Right ventricle myocardium inferior (tissue), 1 donor: Measurements from ENCODE around the gene COQ8A. TPM values are rescaled to one million over a fixed set of nuclear protein-coding genes. Genes with fewer than 3 reads are reported as not detected.

Experiments
- ATAC-seq: fragments of 200-7000 bp; cut with Tn5 transposase; one replicate; pipeline ENCODE4 v1.9.1; 2020; ENCODE audit warnings: mild to moderate bottlenecking, moderate library complexity
- DNase-seq: peaks from one replicate; pipeline ENCODE4 v3.0.0; 2021; ENCODE audit errors: missing footprints
- intact Hi-C: fragments of 100-400 bp; cut with DNase I; formaldehyde crosslinking; loops from one replicate; pipeline ENCODE4 v1.11.0; 2022
- long read RNA-seq: library from polyadenylated mRNA; unstranded; transcript quantifications from one replicate; pipeline ENCODE4 v2.0.0, GENCODE V29; 2021
- total RNA-seq: library from RNA; stranded (reverse); fragmentation: NEBNext Ultra II Directional; extraction: Animal tissue kit (Norgen Biotek cat#: 25700); gene quantifications from one replicate; pipeline ENCODE4 v1.2.1, GENCODE V29; 2021
- donor health status: DM: no; HTN: yes; CAD: no; lungs with severe emphysema.

The COQ8A gene
- total RNA-seq = 412 TPM
- long read RNA-seq, transcript COQ8A-201 (15 exons, 2,872 nt) = major isoform, 546 of 753 reads
- long read RNA-seq, partial matches to known transcripts = 153 of 753 reads
- long read RNA-seq, other reads (novel, unspliced or antisense) = 51 of 753 reads

GRCh38 chr1:226940029-226940805 lies at the start of gene COQ8A:
Gene COQ8A, plus strand, starts transcription at chr1:226940294. Its CDS starts 21,092 bp downstream, at chr1:226961386.
- DNase-seq (peak; percentile 100), ATAC-seq (peak; percentile 97)
- intact Hi-C loops = loop anchor here (2.0 kb wide), 1 partner anchor 45 kb away; no protein-coding TSS in a partner anchor

- no peak for DNase-seq
- intact Hi-C loops = no loop called here
- no peak for ATAC-seq
Measured at GRCh38 chr1:226890331-226891108, 49.6 kb upstream of the COQ8A start.

- intact Hi-C loops = no loop called here
- ATAC-seq = no peak
- DNase-seq = no peak
Measured at GRCh38 chr1:226891346-226891745, 48.7 kb upstream of the COQ8A start.

DNA sequence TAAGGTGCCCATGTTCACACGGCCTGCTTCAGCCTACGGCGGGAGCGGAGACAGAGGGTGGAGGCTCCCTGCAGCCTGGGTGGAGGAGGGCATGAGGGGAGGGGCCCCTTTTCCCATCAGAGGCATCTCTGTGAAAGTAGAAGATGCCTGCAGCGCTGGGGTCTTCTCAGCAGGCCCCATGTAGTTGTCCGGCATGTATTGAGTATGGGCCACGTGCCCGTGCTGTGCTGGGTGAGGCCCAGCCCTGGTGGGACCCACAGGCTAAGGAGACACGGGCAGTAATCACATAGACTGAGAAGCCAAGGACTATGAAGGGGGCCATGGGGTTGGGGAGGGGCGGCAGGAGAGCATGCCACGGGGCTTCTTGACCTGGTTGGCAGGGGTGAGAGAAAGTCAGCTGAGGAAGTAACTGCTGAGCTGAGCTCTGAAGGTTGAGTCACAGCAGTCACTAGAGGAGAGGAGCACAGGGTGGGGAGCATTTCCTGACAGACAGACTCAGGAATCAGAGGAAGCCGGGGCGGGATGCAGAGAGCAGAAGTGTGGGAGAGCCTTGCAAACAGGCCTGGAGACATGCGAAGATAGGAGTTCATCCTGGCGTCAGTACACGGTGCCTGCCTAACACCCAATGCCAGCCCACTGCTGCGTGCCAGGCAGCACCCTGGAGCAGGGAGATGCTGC lies 48.1 kb upstream of the COQ8A start:
- ATAC-seq (peak; percentile 7), DNase-seq (no peak)
- intact Hi-C loops = no loop called here

- ATAC-seq = peak; percentile 5
- no peak for DNase-seq
- intact Hi-C loops = no loop called here
Measured at GRCh38 chr1:226892524-226892875, 47.6 kb upstream of the COQ8A start.

DNA sequence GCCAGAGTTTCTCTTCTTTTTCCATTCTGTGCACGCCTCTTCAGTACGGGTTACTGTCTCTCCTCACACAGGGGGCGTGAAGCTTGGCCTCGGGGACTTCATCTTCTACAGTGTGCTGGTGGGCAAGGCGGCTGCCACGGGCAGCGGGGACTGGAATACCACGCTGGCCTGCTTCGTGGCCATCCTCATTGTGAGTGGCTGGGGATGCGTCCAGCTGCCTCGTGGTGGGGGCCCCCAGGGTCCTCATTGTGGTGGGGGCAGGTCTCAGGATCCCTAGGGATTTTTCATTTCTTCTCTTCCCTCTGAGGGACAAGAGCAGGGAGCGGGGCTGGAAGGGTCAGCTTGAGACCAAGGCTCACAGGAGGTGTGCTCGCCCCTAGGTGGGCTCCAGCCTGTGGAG lies 46.2 kb upstream of the COQ8A start:
- intact Hi-C loops = no loop called here
- ATAC-seq = no peak
- DNase-seq = no peak

DNA sequence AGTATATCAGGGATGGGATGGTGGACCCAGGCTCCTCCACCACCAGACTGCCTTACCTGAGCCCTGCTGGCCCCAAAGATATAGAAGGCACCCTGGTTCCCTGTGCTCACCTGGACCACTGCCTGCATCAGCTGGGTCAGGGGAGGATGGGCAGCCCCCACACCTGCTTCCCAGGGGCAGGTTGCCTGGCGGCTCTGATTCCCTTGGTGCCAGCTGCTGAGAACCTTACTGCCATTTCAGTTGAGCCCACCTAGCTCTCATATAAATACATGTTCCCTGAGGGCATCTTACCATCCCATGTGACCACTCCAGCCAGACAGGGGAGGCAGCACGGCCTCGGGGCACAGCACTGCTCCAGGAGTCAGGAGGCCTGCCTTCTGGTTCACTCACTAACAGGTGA lies 45.3 kb upstream of the COQ8A start:
- ATAC-seq (no peak), DNase-seq (no peak)
- intact Hi-C loops = no loop called here

GRCh38 chr1:226895644-226896043 lies 44.5 kb upstream of the COQ8A start:
- DNase-seq = no peak
- no peak for ATAC-seq
- intact Hi-C loops = no loop called here

DNA sequence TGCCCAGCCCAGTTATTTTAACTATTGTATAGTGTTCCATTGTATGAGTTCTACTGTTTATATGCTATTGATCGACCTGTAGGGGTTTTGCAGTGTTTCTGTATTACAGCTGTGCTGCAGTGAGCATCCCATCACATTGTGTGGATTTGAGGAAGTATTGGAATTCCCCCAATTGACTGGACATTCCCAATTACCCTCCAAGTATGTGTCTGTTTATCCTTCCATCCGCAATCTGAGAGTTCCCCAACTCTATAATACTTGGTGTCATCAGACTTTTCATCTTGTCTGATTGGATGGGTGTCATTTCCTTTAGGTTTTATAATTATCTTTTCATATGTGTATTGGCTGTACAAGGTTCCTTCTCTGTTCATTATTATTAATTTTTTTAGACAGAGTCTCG lies 41.8 kb upstream of the COQ8A start:
- intact Hi-C loops = no loop called here
- no peak for DNase-seq
- ATAC-seq = no peak

DNA sequence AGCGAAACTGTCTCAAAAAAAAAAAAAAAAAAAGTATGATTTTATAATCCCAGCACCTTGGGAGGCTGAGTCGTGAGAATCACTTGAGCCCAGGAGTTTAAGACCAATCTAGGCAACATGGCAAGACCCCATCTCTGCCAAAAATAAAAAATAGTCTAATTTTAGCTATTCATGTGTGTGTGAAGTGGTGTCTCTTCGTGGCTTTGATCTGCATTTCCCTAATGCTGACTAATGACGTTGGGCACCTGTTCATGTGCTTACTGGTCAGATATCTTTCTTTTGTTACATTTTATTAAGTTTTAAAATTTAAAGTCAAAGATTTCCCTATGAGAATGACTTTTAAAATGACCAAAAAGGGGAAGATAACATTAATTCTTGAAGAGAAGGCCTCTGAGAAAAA lies 38.7 kb upstream of the COQ8A start:
- DNase-seq (no peak), ATAC-seq (no peak)
- intact Hi-C loops = no loop called here

- DNase-seq (no peak), ATAC-seq (no peak)
- intact Hi-C loops = no loop called here
Measured at GRCh38 chr1:226902601-226903000, 37.5 kb upstream of the COQ8A start.

DNA sequence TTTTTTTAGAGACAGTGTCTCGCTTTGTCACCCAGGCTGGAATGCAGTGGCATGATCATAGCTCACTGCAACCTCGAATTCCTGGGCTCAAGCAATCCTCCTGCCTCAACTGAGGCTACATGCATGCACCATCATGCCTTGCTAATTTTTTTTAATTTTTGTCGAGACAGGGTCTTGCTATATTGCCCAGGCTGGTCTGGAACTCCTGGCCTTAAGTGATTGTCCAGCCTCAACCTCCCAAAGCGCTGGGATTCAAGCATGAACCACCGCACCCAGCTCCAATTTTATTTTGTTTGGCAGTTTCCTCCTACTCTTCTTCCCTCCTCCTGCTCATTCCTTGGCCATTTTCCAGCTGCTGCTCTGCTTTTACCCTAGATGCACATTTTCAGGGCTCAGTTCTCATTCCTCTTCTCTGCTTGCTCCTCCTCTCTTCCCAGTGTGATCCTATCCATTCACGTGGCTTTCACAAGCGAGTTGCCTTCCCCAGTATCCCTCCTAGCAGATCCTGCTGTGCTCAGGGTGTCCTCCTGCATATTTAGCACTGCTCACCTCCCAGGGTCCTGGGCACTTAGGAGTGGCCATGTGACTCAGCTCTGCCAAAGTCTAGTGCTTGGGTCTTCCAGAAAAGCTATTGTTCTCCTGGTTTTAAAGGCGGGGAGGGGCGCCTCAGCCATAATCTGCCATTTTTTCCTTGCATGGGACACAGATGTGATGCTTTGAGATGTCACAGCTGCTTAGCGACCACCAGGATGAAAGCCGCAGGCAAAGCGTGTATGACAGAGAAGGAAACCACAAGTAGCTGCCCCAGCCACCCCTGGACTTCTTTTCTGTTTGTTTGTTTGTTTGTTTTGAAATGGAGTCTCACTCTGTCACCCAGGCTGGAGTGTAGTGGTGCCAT lies 36.0 kb upstream of the COQ8A start:
- ATAC-seq = peak; percentile 26
- DNase-seq = no peak
- intact Hi-C loops = no loop called here

GRCh38 chr1:226904772-226905171 lies 35.3 kb upstream of the COQ8A start:
- ATAC-seq = peak; percentile 68
- no peak for DNase-seq
- intact Hi-C loops = no loop called here

DNA sequence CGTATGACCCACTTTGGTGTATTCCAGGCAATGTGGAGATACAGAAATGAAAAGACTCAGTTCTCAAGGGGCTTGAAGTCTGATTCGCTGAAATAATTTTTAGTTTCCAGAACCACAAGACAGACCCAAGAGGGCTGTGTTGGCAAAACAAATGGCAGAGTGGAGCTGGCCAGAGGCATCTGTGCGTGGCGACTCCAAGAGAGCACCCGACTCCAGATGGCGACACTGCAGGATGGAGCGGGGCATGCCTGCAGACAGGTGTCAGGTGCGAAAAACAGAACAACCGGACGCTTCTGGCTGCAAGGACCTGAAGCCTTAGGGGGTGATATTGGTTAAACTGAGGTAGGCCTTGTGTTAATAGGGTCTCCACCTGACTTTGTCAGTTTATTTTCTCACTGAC lies 31.7 kb upstream of the COQ8A start:
- no peak for ATAC-seq
- intact Hi-C loops = no loop called here
- DNase-seq = no peak

- ATAC-seq = no peak
- DNase-seq = no peak
- intact Hi-C loops = no loop called here
Measured at GRCh38 chr1:226908913-226909312, 31.2 kb upstream of the COQ8A start.

GRCh38 chr1:226912587-226913176 lies 27.4 kb upstream of the COQ8A start:
- intact Hi-C loops = loop anchor here (10.0 kb wide), 3 partner anchors 332 to 522 kb away; partner anchors contain the start of gene CDC42BPA
- DNase-seq (no peak), ATAC-seq (peak; percentile 77)

- intact Hi-C loops = loop anchor here (10.0 kb wide), 3 partner anchors 329 to 519 kb away; partner anchors contain the start of gene CDC42BPA
- ATAC-seq (no peak), DNase-seq (no peak)
Measured at GRCh38 chr1:226915672-226915995, 24.5 kb upstream of the COQ8A start.

GRCh38 chr1:226916497-226916896 lies 23.6 kb upstream of the COQ8A start:
- DNase-seq (no peak), ATAC-seq (no peak)
- intact Hi-C loops = loop anchor here (10.0 kb wide), 3 partner anchors 328 to 518 kb away; partner anchors contain the start of gene CDC42BPA
